HCT116 (cell line): ENCODE data around the gene NMU. TPM values are rescaled to one million over a fixed set of nuclear protein-coding genes. Genes with fewer than 3 reads are reported as not detected.

Experiments
- ATAC-seq: fragments of 200-7000 bp; cut with Tn5 transposase; 2 replicates; pipeline ENCODE4 v1.9.1; 2020; ENCODE audit warnings: mild to moderate bottlenecking, moderate library complexity
- BruUV-seq: library from RNA; stranded (reverse); fragments of 400-500 nt; replicated peaks from 2 replicates; lab custom pipeline; 2021; lab: Mats Ljungman, UMichigan
- CTCF ChIA-PET: fragments of 300-600 bp; sonication (Branson Sonifier 250); formaldehyde crosslinking; loops from one replicate; lab custom pipeline; 2021; ENCODE audit warnings: antibody characterized with exemption; lab: Charles Lee
- POLR2A ChIA-PET: fragments of 300-600, 350-600 bp; sonication (Branson Sonifier 250); formaldehyde crosslinking; loops from one replicate; lab custom pipeline; 2021; ENCODE audit warnings: antibody characterized with exemption; lab: Charles Lee
- RAD21 ChIA-PET, 2 experiments: fragments of 300-600 bp; sonication (Branson Sonifier 250); formaldehyde crosslinking; loops; one replicate each; lab custom pipeline; 2023; ENCODE audit warnings: low total read pairs in 2 of 2; ENCODE audit not compliant: uncharacterized antibody in 2 of 2, unreplicated experiment in 2 of 2, low non-redundant PET in 1 of 2; lab: Charles Lee
- DNase-seq: peaks from one replicate; pipeline ENCODE4 v3.0.0-alpha.2; 2010; ENCODE audit warnings: low read depth, low spot score
- H2AFZ ChIP-seq: fragments of 200-600 bp; shearing (Covaris generic), sonication (generic); 2 replicates; pipeline ENCODE4 v1.6.1; 2017; ENCODE audit warnings: low read depth, mixed run types, mixed read lengths, antibody characterized with exemption, low read length; ENCODE audit not compliant: poor library complexity, severe bottlenecking
- H3K27ac ChIP-seq: 2 replicates; pipeline ENCODE4 v1.5.1; 2012; ENCODE audit warnings: low read depth, low read length
- H3K27me3 ChIP-seq: fragments of 200-600 bp; sonication (generic); 2 replicates; pipeline ENCODE4 v1.6.1; 2016; ENCODE audit warnings: mixed run types, low read length, mixed read lengths; ENCODE audit not compliant: insufficient read depth
- H3K36me3 ChIP-seq, 2 experiments: fragments of 200-500 bp in 1 of 2; fragments of 200-600 bp in 1 of 2; sonication (Bioruptor generic) in 1 of 2; sonication (generic) in 1 of 2; 2 replicates each; pipeline versions ENCODE4 v1.5.1 to v1.6.1; 2014 to 2016; ENCODE audit warnings: low read length in 2 of 2, inconsistent platforms in 1 of 2, mixed read lengths in 1 of 2, mixed run types in 1 of 2; ENCODE audit not compliant: insufficient read depth in 2 of 2, control insufficient read depth in 1 of 2
- H3K4me1 ChIP-seq, 2 experiments: fragments of 200-600 bp in 1 of 2; sonication (generic) in 1 of 2; 2 replicates each; pipeline versions ENCODE4 v1.5.1 to v1.6.1; 2012 to 2017; ENCODE audit warnings: low read length in 2 of 2, inconsistent platforms in 1 of 2, mild to moderate bottlenecking in 1 of 2, mixed read lengths in 1 of 2, mixed run types in 1 of 2, moderate library complexity in 1 of 2; ENCODE audit not compliant: insufficient read depth in 2 of 2, control insufficient read depth in 1 of 2
- H3K4me2 ChIP-seq: fragments of 200-600 bp; sonication (generic); 2 replicates; pipeline ENCODE4 v1.6.1; 2017; ENCODE audit warnings: mixed run types, low read length, mixed read lengths
- H3K4me3 ChIP-seq, 2 experiments: fragments of 200-600 bp in 1 of 2; sonication (generic) in 1 of 2; replicated peaks in 1 of 2; 2 replicates each; pipeline ENCODE4 v1.5.1; 2011 to 2016; ENCODE audit warnings: low read length in 2 of 2, control low read depth in 1 of 2, low read depth in 1 of 2, mild to moderate bottlenecking in 1 of 2, mixed read lengths in 1 of 2, mixed run types in 1 of 2
- H3K79me2 ChIP-seq: fragments of 200-600 bp; sonication (generic); 2 replicates; pipeline ENCODE4 v1.6.1; 2017; ENCODE audit warnings: mild to moderate bottlenecking, mixed run types, low read length, moderate library complexity, mixed read lengths; ENCODE audit not compliant: insufficient read depth
- H3K9ac ChIP-seq: fragments of 200-600 bp; sonication (generic); 2 replicates; pipeline ENCODE4 v1.6.1; 2016; ENCODE audit warnings: low read length, mixed read lengths
- H3K9me2 ChIP-seq: fragments of 200-600 bp; sonication (generic), shearing (Covaris generic); 2 replicates; pipeline ENCODE4 v1.6.1; 2017; ENCODE audit warnings: mixed run types, mild to moderate bottlenecking, moderate library complexity; ENCODE audit not compliant: insufficient read depth
- H3K9me3 ChIP-seq, 2 experiments: fragments of 200-500 bp in 1 of 2; fragments of 200-600 bp in 1 of 2; sonication (Bioruptor generic) in 1 of 2; sonication (generic) in 1 of 2; 2 replicates each; pipeline ENCODE4 v1.6.1; 2014 to 2017; ENCODE audit warnings: low read length in 2 of 2, mixed read lengths in 2 of 2, inconsistent platforms in 1 of 2, low read depth in 1 of 2, mild to moderate bottlenecking in 1 of 2, mixed run types in 1 of 2, moderate library complexity in 1 of 2; ENCODE audit not compliant: control insufficient read depth in 1 of 2, insufficient read depth in 1 of 2
- H4K20me1 ChIP-seq: fragments of 200-600 bp; sonication (generic), shearing (Covaris generic); 2 replicates; pipeline ENCODE4 v1.6.1; 2017; ENCODE audit warnings: mixed run types, mild to moderate bottlenecking, moderate library complexity; ENCODE audit not compliant: insufficient read depth
- CTCF ChIP-seq, 3 experiments: fragments of 200-600 bp in 1 of 3; sonication (generic) in 1 of 3; IDR thresholded peaks in 2 of 3; conservative IDR thresholded peaks in 1 of 3; 2 replicates each; pipeline ENCODE4 v1.5.1; 2012 to 2017; ENCODE audit warnings: low read depth in 2 of 3, low read length in 2 of 3, antibody characterized with exemption in 1 of 3, borderline replicate concordance in 1 of 3, control low read depth in 1 of 3, mild to moderate bottlenecking in 1 of 3, mixed read lengths in 1 of 3, mixed run types in 1 of 3, moderate library complexity in 1 of 3; ENCODE audit not compliant: insufficient read depth in 1 of 3
- EZH2phosphoT487 ChIP-seq: fragments of 200-600 bp; IDR thresholded peaks from 2 replicates; pipeline ENCODE4 v1.6.1; 2018; ENCODE audit warnings: antibody characterized with exemption, borderline replicate concordance
- RAD21 ChIP-seq: IDR thresholded peaks from 2 replicates; pipeline ENCODE4 v1.6.1; 2012; ENCODE audit warnings: low read depth, mild to moderate bottlenecking
- intact Hi-C: fragments of 100-400 bp; cut with micrococcal nuclease; formaldehyde crosslinking; loops from 2 replicates; pipeline ENCODE4 v1.10.0; 2022
- total RNA-seq: library from RNA; stranded (reverse); gene quantifications from one replicate; pipeline ENCODE4 v1.2.1, GENCODE V29; 2021; ENCODE audit not compliant: unreplicated experiment

The NMU gene
- total RNA-seq, 1 experiment from 2014 or later, result 81.1 TPM

GRCh38 chr4:55554453-55555030 lies 81.6 kb downstream of the NMU start:
- Histone ChIP-seq H4K20me1 (no peaks in the 10 kb centered on the region), H3K4me1 (peaks cover 20 to 35% of the 10 kb centered on the region in 2 experiments), H3K9ac (no peak overlapping the region), H3K79me2 (no peaks in the 10 kb centered on the region), H3K4me2 (no peak overlapping the region; the same call in 1 of the 2 replicates), H3K9me2 (no peaks in the 10 kb centered on the region), H3K9me3 (no peaks in the 10 kb centered on the region), H3K27me3 (no peaks in the 10 kb centered on the region), H3K4me3 (no peak overlapping the region), H2AFZ (peak overlapping the region; percentile 75), H3K36me3 (no peaks in the 10 kb centered on the region), H3K27ac (no peak overlapping the region)
- ATAC-seq, result no peak
- ChIA-PET CTCF (interaction anchor here (0.6 to 1.1 kb wide), 13 partner anchors 8 to 583 kb away, joined by 3 to 10 read pairs (median 4); partner anchors contain the start of gene SRD5A3), RAD21 (interaction anchor here (1.0 kb wide), 2 partner anchors 145 to 370 kb away, joined by 3 read pairs; no protein-coding TSS in a partner anchor), POLR2A (no interaction called here)
- intact Hi-C loops, result loop anchor here (5.0 to 10.0 kb wide), 3 partner anchors 298 to 580 kb away; partner anchors contain the start of gene EXOC1
- peak; percentile 36 for DNase-seq
- BruUV-seq, result no TSS peak
- TF ChIP-seq EZH2phosphoT487 (no peak), CTCF (IDR thresholded peaks at IDR 0.05 in 2 of 3, conservative IDR thresholded peaks at IDR 0.05 in 1 of 3; ENCODE audit: borderline replicate concordance in 1 of 3, insufficient read depth in 1 of 3, low read depth in 2 of 3, low read length in 2 of 3) (peak; percentile 42 to 81 (median 48)), RAD21 (peak; percentile 82)
